ENCODE measurements around the gene CHN2.

The CHN2 gene

DNA sequence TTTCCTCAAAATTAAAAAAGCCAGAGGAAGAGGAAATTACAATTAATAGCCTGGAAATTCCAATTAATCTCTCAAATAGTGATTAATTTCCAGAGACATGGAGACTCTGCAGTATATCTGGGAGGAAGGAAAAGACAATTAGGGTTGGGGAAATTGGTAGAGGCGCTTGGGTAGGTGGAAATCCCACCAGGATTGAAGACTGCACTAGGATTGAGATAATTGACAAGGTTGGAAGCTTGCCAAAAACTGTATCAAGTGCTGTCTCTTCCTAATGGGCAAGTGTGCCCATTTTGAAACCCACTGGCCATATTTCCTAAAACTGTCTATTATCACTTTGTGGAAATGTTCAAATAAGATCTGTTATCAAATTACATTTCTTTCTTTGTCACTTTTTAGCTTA lies 21.6 kb downstream of the CHN2 start:
- Mint-ChIP-seq H3K27ac (no peak overlapping the region), H3K4me1 (ENCODE audit: low read depth) (peaks cover 29% of the 10 kb centered on the region), H3K9me3 (no peaks in the 10 kb centered on the region), H3K36me3 (ENCODE audit: low read depth) (peaks cover 57% of the 10 kb centered on the region), H3K4me3 (no peak overlapping the region), H3K27me3 (no peaks in the 10 kb centered on the region)
- intact Hi-C loops (cut with micrococcal nuclease) = no loop called here

GRCh38 chr7:29217113-29217512 lies 22.5 kb downstream of the CHN2 start:
- Mint-ChIP-seq H3K36me3 (ENCODE audit: low read depth) (peaks cover 62% of the 10 kb centered on the region), H3K4me3 (no peak overlapping the region), H3K9me3 (no peaks in the 10 kb centered on the region), H3K4me1 (ENCODE audit: low read depth) (peaks cover 27% of the 10 kb centered on the region), H3K27ac (no peak overlapping the region), H3K27me3 (no peaks in the 10 kb centered on the region)
- intact Hi-C loops (cut with micrococcal nuclease) = no loop called here

GRCh38 chr7:29224726-29225125 lies 30.2 kb downstream of the CHN2 start:
- no peaks in the 10 kb centered on the region for H3K9me3 Mint-ChIP-seq
- H3K27ac Mint-ChIP-seq = no peak overlapping the region
- peaks cover 50% of the 10 kb centered on the region for H3K36me3 Mint-ChIP-seq (ENCODE audit: low read depth)
- H3K4me1 Mint-ChIP-seq (ENCODE audit: low read depth) = no peaks in the 10 kb centered on the region
- intact Hi-C loops (cut with micrococcal nuclease) = no loop called here
- H3K4me3 Mint-ChIP-seq = no peak overlapping the region
- H3K27me3 Mint-ChIP-seq = no peaks in the 10 kb centered on the region

DNA sequence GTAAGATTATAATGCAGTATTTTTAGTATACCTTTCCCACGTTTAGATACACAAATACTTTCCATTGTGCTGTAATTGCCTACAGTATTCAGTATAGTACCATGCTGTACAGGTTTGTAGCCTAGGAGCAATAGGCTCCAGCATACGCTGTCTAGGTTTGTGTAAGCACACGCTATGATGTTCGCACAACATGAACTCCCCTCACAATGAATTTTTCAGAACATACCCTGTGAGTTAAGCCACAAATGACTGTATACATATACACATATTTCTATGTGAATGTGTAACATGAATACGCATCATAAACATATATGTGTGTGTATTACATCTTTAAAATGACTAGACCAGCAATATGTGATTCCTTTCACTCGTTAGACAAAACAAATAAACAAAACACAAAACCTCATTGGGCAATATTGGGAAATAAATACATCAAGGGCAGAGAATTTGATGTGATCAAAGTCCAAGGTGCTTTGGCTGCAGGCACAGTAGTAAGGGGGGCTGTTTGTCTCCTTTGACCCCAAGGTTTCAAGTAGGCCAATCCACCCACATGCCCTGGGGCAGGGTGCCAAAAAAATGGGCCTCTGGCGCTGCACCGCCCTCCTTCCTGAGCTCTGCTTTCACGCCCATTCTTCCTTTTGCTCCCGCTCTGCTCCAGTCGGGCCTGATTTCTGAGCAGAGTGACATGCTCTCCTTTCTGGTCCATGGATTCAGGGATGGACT lies 33.9 kb downstream of the CHN2 start:
- intact Hi-C loops (cut with micrococcal nuclease) = no loop called here
- Mint-ChIP-seq H3K9me3 (no peaks in the 10 kb centered on the region), H3K27me3 (no peaks in the 10 kb centered on the region), H3K4me1 (ENCODE audit: low read depth) (peaks cover 5% of the 10 kb centered on the region), H3K4me3 (no peak overlapping the region), H3K27ac (no peak overlapping the region), H3K36me3 (ENCODE audit: low read depth) (peaks cover 55% of the 10 kb centered on the region)

GRCh38 chr7:29229066-29229465 lies 34.5 kb downstream of the CHN2 start:
- no peak overlapping the region for H3K27ac Mint-ChIP-seq
- H3K9me3 Mint-ChIP-seq = no peaks in the 10 kb centered on the region
- H3K27me3 Mint-ChIP-seq = no peaks in the 10 kb centered on the region
- H3K4me1 Mint-ChIP-seq (ENCODE audit: low read depth) = peaks cover 5% of the 10 kb centered on the region
- H3K4me3 Mint-ChIP-seq = no peak overlapping the region
- H3K36me3 Mint-ChIP-seq (ENCODE audit: low read depth) = peaks cover 60% of the 10 kb centered on the region
- intact Hi-C loops (cut with micrococcal nuclease) = no loop called here

- no peaks in the 10 kb centered on the region for H3K9me3 Mint-ChIP-seq
- intact Hi-C loops (cut with micrococcal nuclease) = loop anchor here (10.0 kb wide), 2 partner anchors 115 to 175 kb away; no protein-coding TSS in a partner anchor
- H3K27me3 Mint-ChIP-seq = no peaks in the 10 kb centered on the region
- H3K27ac Mint-ChIP-seq = no peak overlapping the region
- no peak overlapping the region for H3K4me3 Mint-ChIP-seq
- H3K4me1 Mint-ChIP-seq (ENCODE audit: low read depth) = peaks cover 6% of the 10 kb centered on the region
- peaks cover 69% of the 10 kb centered on the region for H3K36me3 Mint-ChIP-seq (ENCODE audit: low read depth)
These were observed 35.4 kb downstream of the CHN2 start for GRCh38 chr7:29229946-29230345.

GRCh38 chr7:29230871-29231345 lies 36.3 kb downstream of the CHN2 start:
- Mint-ChIP-seq H3K27me3 (no peaks in the 10 kb centered on the region), H3K9me3 (no peaks in the 10 kb centered on the region), H3K4me3 (no peak overlapping the region), H3K27ac (no peak overlapping the region), H3K36me3 (ENCODE audit: low read depth) (peaks cover 79% of the 10 kb centered on the region), H3K4me1 (ENCODE audit: low read depth) (peaks cover 12% of the 10 kb centered on the region)
- intact Hi-C loops (cut with micrococcal nuclease) = loop anchor here (10.0 kb wide), 2 partner anchors 114 to 174 kb away; no protein-coding TSS in a partner anchor

DNA sequence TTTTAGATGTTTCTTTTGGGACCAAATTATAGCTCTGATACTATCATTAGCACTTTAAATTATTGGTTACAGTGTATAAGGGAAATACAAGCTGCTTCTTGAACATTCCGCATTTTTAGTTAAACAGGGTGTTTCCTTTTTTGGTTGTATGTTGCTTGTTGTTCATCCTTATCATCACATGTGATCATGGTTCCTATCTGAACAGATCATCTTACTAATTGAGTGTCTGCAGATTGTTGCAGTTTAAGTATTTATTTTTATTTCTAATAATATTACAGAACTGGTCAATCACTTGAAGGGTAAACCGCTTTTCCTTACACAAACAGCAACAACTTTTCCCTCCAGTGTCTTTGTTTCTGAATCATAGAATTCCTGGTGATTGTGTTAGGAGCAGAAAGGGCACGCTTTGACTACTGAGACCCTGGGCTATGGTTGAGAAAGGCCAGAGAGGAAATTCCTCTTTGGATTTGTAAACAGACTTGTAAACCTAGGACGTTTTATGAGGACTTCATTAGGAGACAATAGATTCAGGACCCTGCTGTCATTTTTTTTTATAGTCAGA lies 37.2 kb downstream of the CHN2 start:
- Mint-ChIP-seq H3K4me3 (no peak overlapping the region), H3K4me1 (ENCODE audit: low read depth) (peaks cover 12% of the 10 kb centered on the region), H3K27me3 (no peaks in the 10 kb centered on the region), H3K9me3 (no peaks in the 10 kb centered on the region), H3K36me3 (ENCODE audit: low read depth) (peaks cover 79% of the 10 kb centered on the region), H3K27ac (peak overlapping the region; percentile 2)
- intact Hi-C loops (cut with micrococcal nuclease) = loop anchor here (10.0 kb wide), 2 partner anchors 113 to 173 kb away; no protein-coding TSS in a partner anchor

GRCh38 chr7:29234438-29234837 lies 39.9 kb downstream of the CHN2 start:
- no peak overlapping the region for H3K4me3 Mint-ChIP-seq
- H3K36me3 Mint-ChIP-seq (ENCODE audit: low read depth) = peaks cover 79% of the 10 kb centered on the region
- H3K4me1 Mint-ChIP-seq (ENCODE audit: low read depth) = peaks cover 29% of the 10 kb centered on the region
- H3K27ac Mint-ChIP-seq = no peak overlapping the region
- no peaks in the 10 kb centered on the region for H3K9me3 Mint-ChIP-seq
- H3K27me3 Mint-ChIP-seq = no peaks in the 10 kb centered on the region
- intact Hi-C loops (cut with micrococcal nuclease) = loop anchor here (10.0 kb wide), 2 partner anchors 110 to 170 kb away; no protein-coding TSS in a partner anchor

DNA sequence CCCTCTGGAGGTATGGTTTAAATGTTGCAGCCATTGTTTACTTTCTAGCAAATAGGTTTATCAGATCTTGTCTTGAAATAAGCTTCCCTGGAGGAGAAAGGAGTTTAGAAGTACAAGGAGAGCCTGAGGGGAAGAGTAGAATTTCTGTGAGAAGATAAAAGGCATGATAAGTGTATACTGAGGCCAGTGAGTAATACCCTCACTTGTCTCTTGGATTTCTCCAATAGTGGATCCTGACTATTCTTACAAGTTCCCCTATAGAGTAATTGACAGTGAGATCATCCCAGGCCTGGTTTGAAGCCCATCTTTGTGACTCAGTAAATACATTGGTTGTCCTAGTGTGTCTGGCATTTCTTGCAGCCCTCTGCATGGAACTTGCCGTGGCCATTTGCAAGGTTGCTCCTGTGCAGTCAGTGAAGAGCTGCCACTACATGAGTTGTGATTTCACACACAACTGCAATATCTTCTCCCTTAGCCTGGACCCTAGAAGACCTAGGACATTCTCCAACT lies 41.6 kb downstream of the CHN2 start:
- no peak overlapping the region for H3K4me3 Mint-ChIP-seq
- intact Hi-C loops (cut with micrococcal nuclease) = loop anchor here (10.0 kb wide), 2 partner anchors 109 to 169 kb away; no protein-coding TSS in a partner anchor
- peaks cover 35% of the 10 kb centered on the region for H3K4me1 Mint-ChIP-seq (ENCODE audit: low read depth)
- peaks cover 82% of the 10 kb centered on the region for H3K36me3 Mint-ChIP-seq (ENCODE audit: low read depth)
- H3K9me3 Mint-ChIP-seq = no peaks in the 10 kb centered on the region
- H3K27ac Mint-ChIP-seq = no peak overlapping the region
- H3K27me3 Mint-ChIP-seq = no peaks in the 10 kb centered on the region

DNA sequence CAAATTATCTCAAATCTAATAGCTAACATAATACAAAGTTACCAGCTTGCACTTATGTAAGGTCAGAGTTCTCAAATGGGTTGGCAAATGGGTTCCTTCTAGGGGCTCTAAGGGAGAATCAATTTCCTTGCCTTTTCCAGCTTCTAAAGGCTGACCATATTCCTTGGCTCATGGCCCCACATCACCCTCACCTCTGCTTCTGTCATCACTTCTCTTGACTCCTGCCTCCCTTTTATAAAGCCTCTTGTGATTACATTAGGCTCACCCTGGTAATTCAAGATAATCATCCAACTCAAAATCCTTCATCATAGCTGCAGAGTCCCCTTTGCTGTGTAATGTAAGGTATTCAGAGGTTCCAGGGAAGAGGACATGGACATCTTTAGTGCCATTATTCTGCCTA lies 42.1 kb downstream of the CHN2 start:
- Mint-ChIP-seq H3K4me1 (ENCODE audit: low read depth) (peaks cover 33% of the 10 kb centered on the region), H3K36me3 (ENCODE audit: low read depth) (peaks cover 85% of the 10 kb centered on the region), H3K9me3 (no peaks in the 10 kb centered on the region), H3K4me3 (no peak overlapping the region), H3K27me3 (no peaks in the 10 kb centered on the region), H3K27ac (no peak overlapping the region)
- intact Hi-C loops (cut with micrococcal nuclease) = loop anchor here (10.0 kb wide), 2 partner anchors 108 to 168 kb away; no protein-coding TSS in a partner anchor

- Mint-ChIP-seq H3K9me3 (no peaks in the 10 kb centered on the region), H3K4me3 (no peak overlapping the region), H3K27ac (no peak overlapping the region), H3K4me1 (ENCODE audit: low read depth) (peaks cover 33% of the 10 kb centered on the region), H3K36me3 (ENCODE audit: low read depth) (peaks cover 82% of the 10 kb centered on the region), H3K27me3 (no peaks in the 10 kb centered on the region)
- intact Hi-C loops (cut with micrococcal nuclease) = loop anchor here (10.0 kb wide), 2 partner anchors 107 to 167 kb away; no protein-coding TSS in a partner anchor
These were observed 42.9 kb downstream of the CHN2 start for GRCh38 chr7:29237489-29237888.

- H3K36me3 Mint-ChIP-seq (ENCODE audit: low read depth) = peaks cover 69% of the 10 kb centered on the region
- H3K4me1 Mint-ChIP-seq (ENCODE audit: low read depth) = peaks cover 47% of the 10 kb centered on the region
- no peak overlapping the region for H3K27ac Mint-ChIP-seq
- H3K9me3 Mint-ChIP-seq = no peaks in the 10 kb centered on the region
- no peak overlapping the region for H3K4me3 Mint-ChIP-seq
- H3K27me3 Mint-ChIP-seq = no peaks in the 10 kb centered on the region
- intact Hi-C loops (cut with micrococcal nuclease) = loop anchor here (5.0 to 10.0 kb wide), 3 partner anchors 105 to 317 kb away; no protein-coding TSS in a partner anchor
These were observed 45.1 kb downstream of the CHN2 start for GRCh38 chr7:29239638-29240037.

DNA sequence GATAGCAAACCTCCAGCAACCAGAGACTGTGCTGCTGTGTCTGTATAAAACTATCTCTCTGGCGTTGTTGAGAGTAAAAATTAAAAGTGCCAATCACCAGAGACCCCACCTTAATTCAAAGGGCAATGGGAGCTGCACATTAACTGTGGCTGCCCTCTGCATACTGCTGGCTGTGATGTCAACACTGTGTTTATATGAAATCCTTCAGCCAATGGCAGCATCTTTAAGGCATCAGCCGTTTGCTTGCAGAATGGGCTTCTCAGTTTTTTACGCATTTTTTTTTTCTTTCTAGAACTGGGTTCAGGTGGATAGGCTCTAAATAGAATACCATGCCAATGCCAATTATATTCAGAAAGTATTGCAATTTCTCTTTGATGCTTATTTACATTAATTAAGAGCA lies 47.7 kb downstream of the CHN2 start:
- Mint-ChIP-seq H3K9me3 (no peaks in the 10 kb centered on the region), H3K27ac (no peak overlapping the region), H3K4me1 (ENCODE audit: low read depth) (peaks cover 60% of the 10 kb centered on the region), H3K27me3 (no peaks in the 10 kb centered on the region), H3K36me3 (ENCODE audit: low read depth) (peaks cover 73% of the 10 kb centered on the region), H3K4me3 (no peak overlapping the region)
- intact Hi-C loops (cut with micrococcal nuclease) = loop anchor here (5.0 kb wide), 1 partner anchor 320 kb away; no protein-coding TSS in a partner anchor
